HG02840 (cell line): ENCODE measurements around the gene FXYD2.
"Not testable (repeated sequence)": the region's sequence is repeated elsewhere in the genome, so short reads cannot be mapped to it uniquely, and the experiment has no call there.

Source experiments
- ATAC-seq: cut with Tn5 transposase; IDR thresholded peaks from one replicate; pipeline ENCODE4 v1.9.1; 2021; ENCODE audit warnings: mild to moderate bottlenecking, moderate library complexity, moderate number of reproducible peaks; ENCODE audit not compliant: unreplicated experiment, low FRiP score

The FXYD2 gene

DNA sequence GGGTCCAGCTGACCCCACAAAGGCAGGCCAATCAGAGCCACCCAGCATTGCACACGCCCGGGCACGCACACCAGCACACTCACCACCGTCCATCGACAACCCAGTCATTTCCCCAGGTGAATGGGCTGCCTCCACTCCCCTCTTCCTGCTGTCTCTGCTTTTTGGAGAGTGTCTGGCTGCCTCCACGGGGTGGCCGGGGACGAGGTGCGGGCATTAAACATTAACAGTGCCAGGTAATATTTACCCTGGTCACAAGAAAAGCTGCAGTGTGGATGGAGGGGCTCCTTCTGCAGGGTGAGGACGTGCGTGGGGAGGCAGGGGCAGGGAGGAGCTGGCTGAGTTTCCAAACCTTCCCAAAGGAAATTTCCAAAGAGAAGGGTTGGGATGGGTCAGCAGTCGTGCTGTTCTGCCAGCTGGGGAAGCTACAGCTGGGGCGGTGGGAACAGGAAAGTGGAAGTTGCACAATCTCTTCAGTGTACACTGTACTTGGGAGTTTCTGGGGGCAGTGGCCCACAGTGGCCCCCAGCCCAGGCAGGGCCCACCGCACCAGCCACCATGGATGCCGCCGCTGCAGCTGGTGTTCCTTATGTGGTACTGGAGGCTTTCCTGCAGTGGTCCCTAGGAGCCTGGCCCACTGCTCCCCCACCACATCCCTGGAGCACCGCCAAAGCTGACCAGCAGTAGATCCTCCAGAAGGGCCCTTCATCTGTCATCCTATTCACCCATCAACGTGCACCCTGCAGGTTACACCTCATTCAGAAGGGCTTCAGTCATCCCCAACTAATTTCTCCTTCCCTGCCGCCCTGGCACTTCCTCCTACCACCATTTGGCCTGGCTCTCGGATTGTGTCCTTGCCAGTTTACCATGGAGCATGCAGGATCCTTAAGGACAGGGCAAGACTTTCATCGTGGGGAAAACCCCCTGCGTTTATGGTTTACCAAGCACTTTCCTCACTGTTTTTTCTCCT is at the start of gene FXYD2:
TSS of gene FXYD2 (minus strand) at position 174 of the 967 bp plus-strand sequence. CDS start at position 108, 66 bp downstream.
- ATAC-seq: no peak

DNA sequence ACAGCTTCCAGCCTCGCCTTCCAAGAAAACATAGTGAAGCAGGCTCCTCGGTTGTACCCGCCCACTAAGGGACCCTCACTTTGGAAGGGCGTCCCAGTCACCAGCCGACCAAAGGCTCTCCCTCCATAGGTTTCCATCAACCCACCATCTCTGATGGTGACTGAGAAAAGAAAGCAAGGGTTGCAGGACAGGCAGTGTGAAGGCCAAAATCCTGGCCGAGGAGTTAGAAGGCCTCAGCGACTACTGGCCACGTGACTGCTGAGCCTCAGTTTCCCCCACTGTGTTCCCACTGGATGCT is 49.2 kb upstream of the FXYD2 start:
- ATAC-seq: no peak

DNA sequence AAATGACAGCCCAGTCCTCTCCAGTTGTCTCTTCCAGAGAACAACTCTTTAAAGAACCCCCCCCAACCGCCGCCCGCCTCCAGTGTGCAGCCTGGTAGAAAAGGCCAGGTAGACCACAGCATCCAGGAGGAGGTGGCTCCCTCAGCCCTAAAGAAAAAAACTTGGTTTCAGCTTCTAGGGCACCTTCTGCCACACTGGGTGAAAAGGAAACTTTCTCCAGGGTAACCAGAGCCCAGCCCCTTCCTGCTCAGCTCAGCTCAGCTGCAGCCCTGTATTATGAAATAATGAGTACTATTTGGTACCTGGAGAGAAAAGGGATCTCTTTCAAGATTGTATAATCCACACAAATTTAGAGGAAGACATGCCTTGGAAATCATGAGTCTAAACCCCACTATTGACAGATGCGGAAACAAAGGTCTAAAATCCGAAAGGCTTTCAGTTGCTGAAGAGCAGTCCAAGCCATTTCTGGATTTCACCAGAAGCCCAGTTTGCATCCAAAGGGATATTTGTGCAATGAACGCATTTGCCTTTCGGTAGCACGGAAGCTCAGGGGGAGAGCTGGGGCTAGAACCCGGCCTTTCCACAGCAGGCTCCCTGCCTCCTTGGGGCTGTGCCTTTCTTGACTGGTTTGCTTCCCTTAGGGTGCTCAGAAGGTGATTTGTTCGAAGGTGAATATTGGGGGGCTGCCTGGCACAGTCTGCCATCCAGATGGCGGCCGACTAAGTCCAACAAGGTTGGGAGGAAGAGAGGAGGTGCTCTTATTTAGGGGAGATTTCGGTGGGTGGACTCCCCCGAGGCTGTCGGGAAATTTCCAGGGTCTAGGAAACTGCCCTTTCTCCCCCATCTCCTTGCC is 48.7 kb upstream of the FXYD2 start:
- ATAC-seq: no peak

DNA sequence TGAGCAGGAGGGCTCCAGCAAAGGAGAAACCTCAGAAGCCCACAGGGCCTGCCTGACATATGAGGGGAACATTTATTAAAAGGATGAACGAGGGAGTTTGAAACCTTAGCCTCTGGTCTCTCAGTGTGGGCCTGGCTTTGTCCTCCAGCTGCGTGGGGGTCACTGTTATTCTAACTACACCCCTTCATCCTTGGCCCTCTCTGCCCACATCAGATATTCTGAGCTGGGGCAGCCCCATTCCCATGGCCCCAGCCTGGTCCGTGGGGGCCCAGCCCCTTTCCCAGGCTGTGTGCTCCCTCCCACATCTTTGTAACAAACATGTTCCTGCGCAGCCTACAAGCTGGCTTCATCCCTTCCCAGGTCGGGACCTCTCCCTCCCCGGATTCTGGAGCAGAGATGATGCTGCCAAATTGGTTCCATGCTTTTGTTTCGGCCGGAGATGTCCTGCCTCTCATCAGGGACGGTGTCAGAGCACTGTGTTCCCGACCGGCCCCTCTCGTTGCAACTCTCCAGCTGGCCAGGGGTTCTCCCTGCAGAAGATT is 47.9 kb upstream of the FXYD2 start:
- ATAC-seq: no peak

DNA sequence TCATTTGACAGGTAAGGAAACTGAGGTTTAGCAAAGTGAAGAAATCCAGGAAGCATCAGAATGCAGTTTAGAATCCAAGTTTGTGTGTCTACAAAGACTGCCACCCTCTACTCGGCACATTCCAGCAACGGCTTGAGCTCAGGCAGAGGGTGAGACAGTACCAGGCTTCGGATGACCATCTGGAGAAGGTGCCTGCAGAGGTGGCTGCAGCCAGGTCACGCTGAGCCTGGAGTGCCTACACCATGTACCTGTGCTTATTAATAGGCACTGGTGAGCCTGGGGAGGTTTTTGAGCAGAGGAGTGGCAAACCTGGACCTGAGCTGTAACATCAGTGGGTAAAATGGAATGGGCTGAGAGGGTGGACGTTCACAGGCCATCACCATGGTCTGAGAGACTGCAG is 47.2 kb upstream of the FXYD2 start:
- ATAC-seq: no peak

DNA sequence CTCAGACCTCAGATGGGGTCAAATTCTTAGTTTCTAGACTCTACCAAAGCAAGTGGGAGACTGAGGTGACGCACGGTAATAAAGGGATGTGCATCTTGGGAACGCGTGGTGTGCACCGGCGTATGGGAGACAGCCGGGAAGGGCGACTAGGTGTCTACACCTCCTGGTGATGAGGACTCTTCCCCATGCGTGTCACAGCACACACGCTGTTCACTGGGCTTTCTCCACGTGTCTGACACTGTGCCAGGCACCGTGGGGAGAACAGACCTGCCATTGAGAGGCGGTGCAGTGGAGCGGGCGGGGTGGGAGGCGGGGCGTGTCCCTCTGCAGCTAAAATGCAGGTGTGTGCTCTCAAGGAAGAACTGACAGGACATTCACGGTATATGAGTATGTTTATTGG is 46.6 kb upstream of the FXYD2 start:
- no peak for ATAC-seq

DNA sequence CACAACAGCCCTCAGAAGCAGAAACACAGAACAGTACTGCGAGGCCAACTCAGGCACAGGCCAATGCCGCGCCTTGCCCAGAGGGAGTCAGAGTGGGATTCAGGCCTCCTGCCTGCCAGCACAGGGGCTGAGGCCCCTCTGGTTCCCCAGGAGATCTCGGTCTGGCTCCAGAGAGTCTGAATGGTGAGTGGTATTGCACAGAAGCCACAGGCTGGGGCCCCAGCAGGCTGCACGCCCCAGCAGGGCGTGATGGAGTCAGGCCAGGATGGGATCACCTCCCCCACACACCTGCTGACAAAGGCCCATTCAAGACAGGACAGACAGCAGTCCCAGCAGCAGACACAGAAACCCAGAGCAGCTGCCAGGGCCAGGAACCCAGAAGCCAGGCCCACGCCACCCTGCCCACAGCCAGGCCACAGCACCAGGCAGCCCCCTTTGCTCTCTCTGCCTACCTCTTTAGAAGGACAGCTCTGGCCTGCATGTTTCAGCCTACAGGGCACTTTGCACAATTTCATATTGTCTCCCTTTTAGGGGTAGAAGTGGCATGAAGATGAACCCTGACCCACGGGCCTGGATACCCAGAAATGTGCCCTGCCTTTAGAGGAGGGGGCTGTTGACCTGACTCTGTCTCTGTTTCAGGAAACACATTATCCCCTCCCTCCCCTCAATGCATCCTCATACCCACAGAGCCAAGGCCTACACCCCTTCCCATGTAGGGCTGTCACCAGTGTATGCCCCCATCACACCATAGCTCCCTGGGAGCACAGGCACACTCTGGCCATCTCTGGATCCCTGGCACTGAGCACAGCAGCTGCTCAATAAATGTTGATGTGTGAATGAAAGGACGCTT is 45.8 kb upstream of the FXYD2 start:
- no peak for ATAC-seq

DNA sequence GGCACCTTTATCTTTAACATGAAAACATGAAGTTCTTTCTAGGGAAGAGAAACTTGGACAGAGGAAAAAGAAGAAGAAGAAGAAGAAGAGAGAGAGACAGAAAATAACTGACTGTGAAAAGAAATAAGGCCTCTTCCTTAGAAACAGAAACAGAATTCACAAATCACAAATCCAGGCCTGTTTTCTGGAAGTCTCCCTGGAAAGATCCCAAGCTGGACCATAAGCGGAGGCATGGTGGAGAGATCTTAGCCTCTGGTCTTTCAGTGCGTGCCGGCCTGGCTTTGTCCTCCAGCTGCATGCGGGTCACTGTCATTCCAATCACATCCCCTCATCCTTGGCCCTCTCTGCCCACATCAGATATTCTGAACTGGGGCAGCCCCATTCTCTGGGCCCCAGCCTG is 45.1 kb upstream of the FXYD2 start:
- ATAC-seq: no peak

DNA sequence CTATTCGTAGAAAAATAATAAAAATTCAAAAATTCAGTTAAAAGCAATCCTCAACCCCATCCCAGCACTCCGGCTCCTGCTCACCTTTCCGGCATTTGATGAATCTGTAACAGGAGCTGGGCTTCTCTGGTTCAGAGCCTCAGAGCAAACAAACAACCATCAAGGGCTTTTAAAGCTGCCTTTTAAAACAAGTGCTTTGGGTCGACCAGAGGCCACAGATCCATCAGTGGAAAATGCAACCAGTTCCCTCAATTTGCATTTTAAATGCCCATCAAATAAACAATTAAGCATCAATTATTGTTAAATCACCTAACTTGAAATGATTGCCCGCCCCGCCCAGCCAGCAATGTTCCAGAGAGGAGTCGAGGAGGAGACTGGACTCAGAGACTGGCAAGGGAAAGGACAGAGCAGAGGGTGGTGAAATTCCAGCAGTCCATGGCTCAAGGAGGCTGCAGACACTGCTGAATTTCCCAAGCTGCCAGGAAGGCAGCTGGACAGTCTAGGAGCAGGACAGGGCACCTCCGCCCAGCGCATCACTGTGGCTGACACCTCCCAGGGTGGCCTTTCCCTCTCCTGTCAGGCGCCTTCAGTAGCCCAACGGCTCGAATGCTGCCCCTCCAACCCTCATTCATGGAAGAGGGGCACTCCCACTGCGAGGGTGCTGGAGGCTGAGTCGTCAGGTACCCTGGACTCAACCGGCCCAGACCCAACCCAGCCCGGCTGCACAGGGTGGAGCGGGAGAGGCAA is 44.4 kb upstream of the FXYD2 start:
- no peak for ATAC-seq

DNA sequence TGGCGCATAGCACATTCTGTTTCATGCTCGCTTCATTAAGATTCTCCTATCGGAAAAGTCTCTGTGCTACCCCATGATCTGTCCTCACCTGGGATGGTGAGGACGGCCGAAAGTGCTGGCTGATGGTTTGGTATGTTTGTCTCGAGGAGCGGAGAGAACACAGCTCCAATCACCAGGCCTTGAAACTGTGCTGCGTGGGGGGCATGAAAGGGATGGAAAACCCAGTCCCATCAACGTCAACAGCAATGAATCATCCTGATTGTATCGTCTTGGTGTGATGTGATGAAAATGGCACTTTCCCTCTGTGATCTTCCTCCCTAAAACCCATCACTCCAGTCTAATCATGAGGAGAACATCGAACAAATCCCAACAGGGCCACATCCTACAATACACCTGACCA is 43.5 kb upstream of the FXYD2 start:
- no peak for ATAC-seq

DNA sequence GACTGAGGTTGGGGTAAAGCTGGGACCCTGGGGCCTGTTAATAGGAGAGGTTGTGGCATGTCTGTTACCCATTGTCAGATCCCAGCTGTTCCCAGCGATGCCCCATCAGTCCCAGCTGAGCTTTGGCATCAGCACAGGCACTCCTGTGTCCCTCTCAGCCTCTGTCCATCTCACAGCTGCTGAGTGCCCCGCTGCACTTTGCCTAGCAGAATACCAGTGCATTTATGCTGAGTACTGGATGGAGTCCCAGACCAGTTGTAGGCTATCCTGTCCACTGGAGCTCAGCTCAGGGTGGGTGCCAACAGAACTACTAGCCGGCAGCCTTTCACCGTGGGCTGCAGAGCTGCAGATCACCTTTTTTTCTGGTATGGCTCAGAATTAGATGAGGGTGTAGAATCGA is 42.0 kb upstream of the FXYD2 start:
- no peak for ATAC-seq

DNA sequence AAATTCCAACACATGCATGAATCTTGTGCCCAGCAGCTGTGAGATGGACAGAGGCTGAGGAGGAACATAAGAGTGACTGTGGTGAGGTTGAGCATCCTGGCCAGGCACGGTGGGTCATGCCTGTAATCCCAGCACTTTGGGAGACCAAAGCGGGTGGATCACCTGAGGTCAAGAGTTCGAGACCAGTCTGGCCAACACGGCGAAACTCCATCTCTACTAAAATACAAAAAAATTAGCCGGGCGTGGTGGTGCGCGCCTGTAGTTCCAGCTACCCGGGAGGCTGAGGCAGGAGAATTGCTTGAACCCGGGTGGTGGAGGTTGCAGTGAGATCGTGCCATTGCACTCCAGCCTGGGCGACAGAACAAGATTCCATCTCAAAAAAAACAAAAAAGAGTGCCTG is 41.0 kb upstream of the FXYD2 start:
- not testable (repeated sequence) for ATAC-seq

DNA sequence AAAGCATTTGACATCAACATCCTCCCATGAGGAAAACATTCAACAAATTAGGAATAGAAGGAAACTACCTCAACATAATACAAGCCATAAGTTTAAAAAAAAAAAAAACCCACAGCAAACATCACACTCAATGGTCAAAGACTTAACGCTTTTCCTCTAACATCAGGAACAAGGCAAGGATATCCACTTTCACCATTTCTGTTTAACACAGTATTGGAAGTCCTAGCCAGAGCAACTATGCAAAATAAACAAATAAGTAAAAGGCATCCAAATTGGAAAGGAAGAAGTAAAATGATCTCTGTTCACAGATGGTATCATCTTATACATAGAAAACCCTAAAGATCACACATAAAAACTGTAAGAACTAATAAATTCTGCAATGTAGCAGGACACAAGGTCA is 38.8 kb upstream of the FXYD2 start:
- ATAC-seq: no peak

DNA sequence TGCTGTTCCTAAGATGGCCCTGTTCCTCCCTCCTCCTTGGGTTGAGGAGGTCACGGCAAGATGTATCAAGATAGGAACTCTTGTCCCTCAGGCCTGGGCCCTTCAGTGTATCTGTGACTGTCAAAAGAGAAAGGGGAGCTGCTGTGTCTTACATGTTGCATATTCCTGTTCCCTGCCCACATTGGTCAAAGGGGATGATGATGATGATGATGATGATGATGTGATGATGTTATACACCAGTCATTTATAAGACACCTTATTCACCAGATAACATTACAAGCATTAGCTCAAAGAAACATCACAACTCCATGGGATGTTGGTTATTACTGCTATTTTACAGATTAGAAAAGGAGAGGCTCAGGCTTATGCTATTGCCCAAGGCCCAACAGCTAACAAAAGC is 38.2 kb upstream of the FXYD2 start:
- ATAC-seq: no peak

DNA sequence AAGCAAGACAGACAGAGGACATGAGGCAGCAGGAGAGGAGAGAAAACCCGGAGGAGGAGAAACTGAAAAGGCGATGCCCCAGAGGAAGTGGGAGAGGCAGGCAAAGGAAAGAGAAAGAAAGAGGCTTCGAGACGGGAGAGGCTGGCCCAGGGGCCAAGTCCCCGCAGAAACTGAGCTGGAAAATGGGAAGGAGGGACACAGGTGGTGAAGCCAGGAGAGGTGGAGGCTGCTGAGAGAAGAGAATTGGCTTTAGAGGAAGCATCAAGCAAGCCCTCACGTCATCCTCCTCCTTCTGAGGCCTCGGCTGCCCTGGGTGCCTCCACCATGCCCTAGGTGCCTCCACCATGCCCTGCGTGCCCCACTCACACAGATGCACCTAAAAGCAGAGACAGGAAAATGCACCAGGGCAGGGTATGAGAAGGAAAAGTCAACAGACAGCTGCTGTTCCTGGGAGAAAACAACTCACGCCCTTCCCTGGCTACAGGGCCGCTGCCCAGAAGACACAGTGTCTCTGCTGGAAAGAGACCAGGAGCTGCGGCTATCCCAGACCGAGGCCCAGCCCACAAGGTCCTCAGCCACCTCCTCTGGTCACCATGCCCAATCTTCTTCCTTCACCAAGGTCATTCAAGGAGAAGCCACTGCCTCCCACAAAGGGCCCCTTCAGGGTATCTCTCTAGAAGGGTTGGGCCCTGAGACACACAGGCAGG is 37.6 kb upstream of the FXYD2 start:
- ATAC-seq: no peak

DNA sequence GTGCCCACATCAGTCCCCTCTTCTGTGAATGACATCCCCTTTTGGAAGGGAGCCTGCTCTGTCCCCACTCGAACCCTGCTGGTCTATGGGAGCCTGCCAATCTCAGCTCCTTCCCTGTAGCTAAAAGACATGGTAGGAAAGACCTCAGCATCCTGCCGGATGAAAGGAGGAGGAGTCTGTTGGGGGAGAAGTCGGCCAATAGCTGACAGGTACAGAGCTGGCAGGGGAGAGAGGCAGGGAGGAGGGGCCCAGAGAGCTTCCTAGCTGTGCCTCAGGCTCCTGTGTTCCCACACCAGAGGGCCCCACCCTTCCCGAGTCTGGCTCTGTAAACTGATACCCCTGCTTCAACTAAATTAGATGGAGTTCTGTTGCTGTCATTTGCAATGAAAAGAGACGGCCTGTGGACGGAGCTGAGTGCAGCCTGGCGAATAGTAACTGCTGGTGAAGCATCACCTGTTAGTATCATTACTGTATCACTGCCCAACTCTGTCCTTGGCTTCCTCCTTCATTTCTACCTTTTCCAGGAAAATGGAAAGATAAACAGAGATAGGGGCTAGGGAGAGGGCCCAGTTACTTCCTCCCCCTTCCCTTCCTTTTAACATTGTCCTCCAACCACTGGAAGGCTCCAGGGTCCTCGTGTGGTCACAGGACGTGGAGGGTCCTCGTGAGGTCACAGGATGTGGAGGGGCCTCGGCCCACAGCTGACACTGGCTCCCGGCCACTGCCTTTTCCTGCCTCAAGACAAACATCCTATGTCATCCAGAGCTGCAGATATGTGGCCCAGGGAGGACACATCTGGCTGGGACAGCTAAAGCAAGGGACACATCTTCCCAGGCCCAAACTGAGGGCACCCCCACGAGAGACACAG is 36.8 kb upstream of the FXYD2 start:
- no peak for ATAC-seq

DNA sequence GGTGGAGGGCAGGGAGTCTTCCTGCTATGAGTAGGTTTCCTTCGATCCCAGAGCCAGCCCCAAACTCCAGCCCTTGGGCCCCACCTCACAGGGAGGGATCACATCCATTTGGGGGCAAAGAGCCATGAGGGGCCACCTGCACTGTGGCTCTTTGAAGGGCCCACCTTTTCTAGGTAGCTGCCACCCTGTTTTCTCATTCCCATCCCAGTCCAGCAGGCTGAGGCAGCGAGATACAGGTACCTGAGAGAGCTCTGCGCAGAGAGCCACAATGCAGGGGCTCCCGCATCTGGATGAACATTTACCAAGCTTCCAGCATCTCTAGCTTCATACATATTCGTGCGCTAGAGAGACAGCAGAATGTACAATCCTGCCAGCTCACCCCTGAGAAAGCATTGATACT is 35.6 kb upstream of the FXYD2 start:
- ATAC-seq: no peak

DNA sequence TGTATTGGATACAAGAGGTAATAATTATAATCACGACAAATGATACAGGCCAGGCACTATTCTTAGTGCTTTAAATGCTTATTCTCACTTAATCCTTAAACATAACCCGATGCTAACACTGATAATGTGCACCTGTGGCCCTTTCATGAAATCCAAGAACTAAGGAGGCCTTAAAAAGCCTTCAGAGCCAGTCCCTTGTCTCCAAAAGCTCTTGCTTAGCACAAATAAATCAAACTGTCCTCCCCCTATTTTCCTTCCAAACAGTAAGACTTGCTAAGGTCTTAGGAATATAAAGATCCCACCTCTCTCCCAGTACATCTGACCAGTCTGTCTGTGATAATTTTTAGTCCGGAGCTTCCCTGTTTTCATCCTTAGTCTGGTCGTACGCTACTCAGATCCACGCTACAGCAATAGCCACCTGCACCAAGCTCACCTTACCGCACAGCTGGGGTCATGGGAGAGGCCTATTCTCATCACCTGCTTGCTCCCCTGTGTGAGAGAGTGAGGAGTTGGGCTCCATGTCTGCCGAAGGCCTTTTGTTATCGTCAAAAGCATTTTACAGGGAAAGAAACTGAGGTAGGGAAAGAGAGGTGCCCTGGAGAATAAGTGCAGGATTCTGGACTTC is 35.1 kb upstream of the FXYD2 start:
- no peak for ATAC-seq
